Measurements from ENCODE around the gene MPDZ.

GRCh38 chr9:13139641-13140171, 139.8 kb downstream of the MPDZ start:
- TF ChIP-seq CTCF (IDR thresholded peaks at IDR 0.05), result no peak
- TF ChIP-seq POLR2A (IDR thresholded peaks at IDR 0.05; ENCODE audit: low read depth), result no peak
- TF ChIP-seq EP300 (IDR thresholded peaks at IDR 0.05), result no peak

All from esophagus muscularis mucosa (tissue), 4 donors.